ENCODE data around the gene TSN. TPM values are rescaled to one million over a fixed set of nuclear protein-coding genes. Genes with fewer than 3 reads are reported as not detected.

The TSN gene
- total RNA-seq, 5 donors from 2014 or later (not counting 1 experiment from before 2014, with no cell fraction given): 45.3 to 58.1 (median 48.4) TPM

Other genes with a start within 250 kb of the TSN start
- gene RNU4ATAC, start 224.8 kb upstream of the TSN start, total RNA-seq: not detected
- 10 to 100 TPM; 57.8 to 72.8 (median 65.1) TPM for gene CLASP1, start 106.2 kb upstream of the TSN start, total RNA-seq
- gene NIFK, start 18.8 kb upstream of the TSN start, total RNA-seq: 10 to 100 TPM; 29.0 to 60.0 (median 53.9) TPM